Measurements from ENCODE around the gene WNK2. TPM values are rescaled to one million over a fixed set of nuclear protein-coding genes. Genes with fewer than 3 reads are reported as not detected.

WNK2 gene
- total RNA-seq, 1 experiment from 2014 or later: 69.4 TPM

- peaks cover 2 to 6% of the 10 kb centered on the region in 2 experiments; a peak in 3 of 4 replicates for H3K4me1 Mint-ChIP-seq
- Histone ChIP-seq H3K9ac (ENCODE audit: extremely low read depth, insufficient read length, low read length) (no peak overlapping the region), H2BK5ac (ENCODE audit: insufficient read length, low read length) (no peak overlapping the region), H4K5ac (ENCODE audit: insufficient read length, low read depth, low read length) (no peak overlapping the region), H2BK20ac (ENCODE audit: low read depth, low read length, poor library complexity, severe bottlenecking) (no peak overlapping the region), H3K4me2 (ENCODE audit: insufficient read depth, insufficient read length, low read length) (no peak overlapping the region), H4K8ac (replicated peaks; ENCODE audit: insufficient read length, low read depth, low read length) (no peak overlapping the region), H3T11ph (ENCODE audit: low read length) (no peak overlapping the region), H3K9me3 (ENCODE audit: control insufficient read depth, low read depth, low read length) (no peaks in the 10 kb centered on the region), H2BK12ac (ENCODE audit: insufficient read length, low read depth, low read length) (no peak overlapping the region), H2BK15ac (ENCODE audit: low read depth, low read length) (no peak overlapping the region), H2AK5ac (ENCODE audit: insufficient read length, low read length) (no peak overlapping the region), H3K4me1 (ENCODE audit: insufficient read depth, low read length) (no peaks in the 10 kb centered on the region), H3K23me2 (ENCODE audit: insufficient read length, low read depth, low read length, poor library complexity, severe bottlenecking) (no peaks in the 10 kb centered on the region), H3K79me2 (ENCODE audit: insufficient read depth, low read length) (no peaks in the 10 kb centered on the region), H3K56ac (ENCODE audit: insufficient read length, low read depth, low read length) (no peak overlapping the region), H3K18ac (ENCODE audit: insufficient read length, low read depth, low read length) (no peak overlapping the region), H3K27me3 (ENCODE audit: insufficient read depth, low read length) (no peaks in the 10 kb centered on the region), H4K20me1 (ENCODE audit: control insufficient read depth, insufficient read depth, insufficient read length) (no peaks in the 10 kb centered on the region), H4K91ac (ENCODE audit: insufficient read length, low read depth, low read length) (no peak overlapping the region), H2BK120ac (ENCODE audit: low read depth, low read length, poor library complexity, severe bottlenecking) (no peak overlapping the region), H3K23ac (ENCODE audit: insufficient read length, low read depth, low read length) (no peak overlapping the region), H3K27ac (ENCODE audit: insufficient read length, low read depth, low read length) (no peak overlapping the region), H3K14ac (ENCODE audit: insufficient read depth, low read length) (no peak overlapping the region; the same call in 1 of the 2 replicates), H2AFZ (ENCODE audit: low read length) (no peak overlapping the region), H3K79me1 (ENCODE audit: insufficient read depth, low read depth, low read length, poor library complexity, severe bottlenecking) (no peaks in the 10 kb centered on the region), H3K4ac (ENCODE audit: low read depth, low read length) (no peak overlapping the region)
- no peaks in the 10 kb centered on the region for H3K9me3 Mint-ChIP-seq
- WGBS (ENCODE audit: extremely low coverage, insufficient read length, low lambda C conversion rate): no CpG with 5 or more reads among the region's 13 CpGs
- DNase-seq: no peak
- TF ChIP-seq, protein P1, sequence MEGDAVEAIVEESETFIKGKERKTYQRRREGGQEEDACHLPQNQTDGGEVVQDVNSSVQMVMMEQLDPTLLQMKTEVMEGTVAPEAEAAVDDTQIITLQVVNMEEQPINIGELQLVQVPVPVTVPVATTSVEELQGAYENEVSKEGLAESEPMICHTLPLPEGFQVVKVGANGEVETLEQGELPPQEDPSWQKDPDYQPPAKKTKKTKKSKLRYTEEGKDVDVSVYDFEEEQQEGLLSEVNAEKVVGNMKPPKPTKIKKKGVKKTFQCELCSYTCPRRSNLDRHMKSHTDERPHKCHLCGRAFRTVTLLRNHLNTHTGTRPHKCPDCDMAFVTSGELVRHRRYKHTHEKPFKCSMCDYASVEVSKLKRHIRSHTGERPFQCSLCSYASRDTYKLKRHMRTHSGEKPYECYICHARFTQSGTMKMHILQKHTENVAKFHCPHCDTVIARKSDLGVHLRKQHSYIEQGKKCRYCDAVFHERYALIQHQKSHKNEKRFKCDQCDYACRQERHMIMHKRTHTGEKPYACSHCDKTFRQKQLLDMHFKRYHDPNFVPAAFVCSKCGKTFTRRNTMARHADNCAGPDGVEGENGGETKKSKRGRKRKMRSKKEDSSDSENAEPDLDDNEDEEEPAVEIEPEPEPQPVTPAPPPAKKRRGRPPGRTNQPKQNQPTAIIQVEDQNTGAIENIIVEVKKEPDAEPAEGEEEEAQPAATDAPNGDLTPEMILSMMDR (conservative IDR thresholded peaks at IDR 0.05): no peak
- H3K4me3 Mint-ChIP-seq: no peak overlapping the region
- H3K27me3 Mint-ChIP-seq (ENCODE audit: low read depth): no peaks in the 10 kb centered on the region; the same call in 1 of the 2 replicates
- H3K27ac Mint-ChIP-seq: no peak overlapping the region
- H3K36me3 Mint-ChIP-seq (ENCODE audit: insufficient read depth in 1 of 3, low read depth in 3 of 3): peaks cover 3 to 49% (median 3%) of the 10 kb centered on the region in 3 experiments; a peak in 6 of 7 replicates
Measured at GRCh38 chr9:93319301-93319991, 135.5 kb downstream of the WNK2 start.

Data from H9 (cell line).